ENCODE results near the gene RALGAPA2.

DNA sequence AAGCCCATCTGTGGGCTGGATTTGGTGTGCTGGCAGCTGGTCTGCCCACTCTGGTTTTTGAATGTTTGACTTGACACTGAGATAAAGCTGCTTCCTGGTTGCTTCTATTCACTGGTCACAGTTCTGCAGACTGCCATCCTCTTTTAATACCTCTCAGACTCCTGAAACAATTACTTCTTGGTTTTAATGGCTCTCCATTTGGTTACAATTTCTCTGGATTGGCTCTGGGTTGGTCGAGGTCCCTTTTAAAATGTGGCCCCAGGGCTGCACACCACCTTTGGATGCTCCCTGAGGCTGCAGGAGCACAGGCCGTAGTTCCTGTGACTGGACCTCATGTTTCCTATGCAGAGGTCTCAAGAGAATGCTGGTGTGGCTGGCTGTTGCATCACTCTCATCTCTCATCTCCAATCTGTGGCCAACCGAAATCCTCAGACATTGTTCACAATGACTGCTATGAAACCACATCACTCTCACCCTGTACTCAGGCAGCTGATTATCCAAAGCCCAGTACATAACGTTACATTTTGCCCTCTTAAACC, 246.0 kb downstream of the RALGAPA2 start:
- TF ChIP-seq, protein P1, sequence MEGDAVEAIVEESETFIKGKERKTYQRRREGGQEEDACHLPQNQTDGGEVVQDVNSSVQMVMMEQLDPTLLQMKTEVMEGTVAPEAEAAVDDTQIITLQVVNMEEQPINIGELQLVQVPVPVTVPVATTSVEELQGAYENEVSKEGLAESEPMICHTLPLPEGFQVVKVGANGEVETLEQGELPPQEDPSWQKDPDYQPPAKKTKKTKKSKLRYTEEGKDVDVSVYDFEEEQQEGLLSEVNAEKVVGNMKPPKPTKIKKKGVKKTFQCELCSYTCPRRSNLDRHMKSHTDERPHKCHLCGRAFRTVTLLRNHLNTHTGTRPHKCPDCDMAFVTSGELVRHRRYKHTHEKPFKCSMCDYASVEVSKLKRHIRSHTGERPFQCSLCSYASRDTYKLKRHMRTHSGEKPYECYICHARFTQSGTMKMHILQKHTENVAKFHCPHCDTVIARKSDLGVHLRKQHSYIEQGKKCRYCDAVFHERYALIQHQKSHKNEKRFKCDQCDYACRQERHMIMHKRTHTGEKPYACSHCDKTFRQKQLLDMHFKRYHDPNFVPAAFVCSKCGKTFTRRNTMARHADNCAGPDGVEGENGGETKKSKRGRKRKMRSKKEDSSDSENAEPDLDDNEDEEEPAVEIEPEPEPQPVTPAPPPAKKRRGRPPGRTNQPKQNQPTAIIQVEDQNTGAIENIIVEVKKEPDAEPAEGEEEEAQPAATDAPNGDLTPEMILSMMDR (IDR thresholded peaks at IDR 0.05): no peak
- TF ChIP-seq POLR2A (IDR thresholded peaks at IDR 0.05): no peak

All from tibial nerve (tissue), 3 donors.